Endodermal cell (in vitro differentiated cells): Measurements from ENCODE around the gene CNTN1. TPM values are rescaled to one million over a fixed set of nuclear protein-coding genes. Genes with fewer than 3 reads are reported as not detected.

Experiments used
- DNase-seq: peaks from one replicate; pipeline ENCODE4 v3.0.0-alpha.2; 2017
- H3K27ac ChIP-seq: 2 replicates; pipeline ENCODE4 v1.5.1; 2013; ENCODE audit warnings: mild to moderate bottlenecking, low read depth, low read length, moderate library complexity
- H3K27me3 ChIP-seq: 2 replicates; pipeline ENCODE4 v1.6.1; 2013; ENCODE audit warnings: mild to moderate bottlenecking, low read length, moderate library complexity; ENCODE audit not compliant: insufficient read depth, control insufficient read depth, poor library complexity, severe bottlenecking
- H3K36me3 ChIP-seq: 2 replicates; pipeline ENCODE4 v1.7.0; 2013; ENCODE audit warnings: mild to moderate bottlenecking, low read length, moderate library complexity; ENCODE audit not compliant: control insufficient read depth, insufficient read depth
- H3K4me1 ChIP-seq: one replicate; pipeline ENCODE4 v1.7.0; 2013; ENCODE audit warnings: low read length; ENCODE audit not compliant: control insufficient read depth, insufficient read depth
- H3K4me3 ChIP-seq: 2 replicates; pipeline ENCODE4 v1.5.1; 2013; ENCODE audit warnings: mild to moderate bottlenecking, low read length, moderate library complexity
- H3K9ac ChIP-seq: 2 replicates; pipeline ENCODE4 v1.6.1; 2013; ENCODE audit warnings: mild to moderate bottlenecking, low read length, moderate library complexity; ENCODE audit not compliant: poor library complexity, severe bottlenecking; ENCODE audit errors: extremely low read depth
- H3K9me3 ChIP-seq: 2 replicates; pipeline ENCODE4 v1.6.1; 2013; ENCODE audit warnings: mild to moderate bottlenecking, low read length, moderate library complexity; ENCODE audit not compliant: control insufficient read depth
- H3K27ac Mint-ChIP-seq: 2 replicates; pipeline ENCODE4 v1.8.0; 2020; ENCODE audit warnings: mixed read lengths
- H3K27me3 Mint-ChIP-seq: 2 replicates; pipeline ENCODE4 v1.8.0; 2021; ENCODE audit warnings: mild to moderate bottlenecking, mixed read lengths; ENCODE audit not compliant: insufficient read depth
- H3K36me3 Mint-ChIP-seq: 2 replicates; pipeline ENCODE4 v1.8.0; 2020; ENCODE audit warnings: low read depth, mixed read lengths
- H3K4me1 Mint-ChIP-seq: 2 replicates; pipeline ENCODE4 v1.8.0; 2020; ENCODE audit warnings: mixed read lengths
- H3K4me3 Mint-ChIP-seq: 2 replicates; pipeline ENCODE4 v1.8.0; 2020; ENCODE audit warnings: mild to moderate bottlenecking, moderate library complexity, mixed read lengths
- H3K9me3 Mint-ChIP-seq: 2 replicates; pipeline ENCODE4 v1.8.0; 2020; ENCODE audit warnings: mild to moderate bottlenecking, mixed read lengths
- WGBS, 2 experiments: methylation state at CpG; one replicate each; pipeline versions ENCODE4 v1.1.5 to v1.1.7; 2013; ENCODE audit warnings: missing lambda C conversion rate in 2 of 2, mixed read lengths in 1 of 2; ENCODE audit not compliant: insufficient coverage in 1 of 2, insufficient read length in 1 of 2; 5-methylcytosine and 5-hydroxymethylcytosine counted together
- total RNA-seq, 2 donors: library from RNA; stranded (reverse); fragmentation: NEBNext Ultra II Directional in 1 of 2; extraction: Animal tissue kit (Norgen Biotek cat#: 25700) in 1 of 2; gene quantifications; 2 replicates in 1 of 2; 3 replicates in 1 of 2; pipeline ENCODE4 v1.2.1, GENCODE V29; 2021
- TF ChIP-seq, protein P1 (sequence below): fragments of 200-600 bp; sonication (generic); conservative IDR thresholded peaks from 2 replicates; pipeline ENCODE4 v1.5.0; 2021; ENCODE audit warnings: antibody characterized with exemption, mild to moderate bottlenecking

The CNTN1 gene
- total RNA-seq, 2 donors from 2014 or later, result 8.4 to 8.6 TPM

GRCh38 chr12:40907115-40907527 is 214.9 kb downstream of the CNTN1 start:
- Histone ChIP-seq H3K9ac (no peak overlapping the region), H3K4me3 (no peak overlapping the region), H3K4me1 (no peaks in the 10 kb centered on the region), H3K9me3 (no peaks in the 10 kb centered on the region), H3K27me3 (no peaks in the 10 kb centered on the region), H3K36me3 (no peaks in the 10 kb centered on the region), H3K27ac (no peak overlapping the region)
- peak overlapping the region; percentile 30 for H3K27ac Mint-ChIP-seq
- no peaks in the 10 kb centered on the region for H3K9me3 Mint-ChIP-seq
- no peak for DNase-seq
- no peaks in the 10 kb centered on the region for H3K27me3 Mint-ChIP-seq
- H3K4me1 Mint-ChIP-seq, result peaks cover 1% of the 10 kb centered on the region
- no peaks in the 10 kb centered on the region for H3K36me3 Mint-ChIP-seq
- TF ChIP-seq, protein P1, sequence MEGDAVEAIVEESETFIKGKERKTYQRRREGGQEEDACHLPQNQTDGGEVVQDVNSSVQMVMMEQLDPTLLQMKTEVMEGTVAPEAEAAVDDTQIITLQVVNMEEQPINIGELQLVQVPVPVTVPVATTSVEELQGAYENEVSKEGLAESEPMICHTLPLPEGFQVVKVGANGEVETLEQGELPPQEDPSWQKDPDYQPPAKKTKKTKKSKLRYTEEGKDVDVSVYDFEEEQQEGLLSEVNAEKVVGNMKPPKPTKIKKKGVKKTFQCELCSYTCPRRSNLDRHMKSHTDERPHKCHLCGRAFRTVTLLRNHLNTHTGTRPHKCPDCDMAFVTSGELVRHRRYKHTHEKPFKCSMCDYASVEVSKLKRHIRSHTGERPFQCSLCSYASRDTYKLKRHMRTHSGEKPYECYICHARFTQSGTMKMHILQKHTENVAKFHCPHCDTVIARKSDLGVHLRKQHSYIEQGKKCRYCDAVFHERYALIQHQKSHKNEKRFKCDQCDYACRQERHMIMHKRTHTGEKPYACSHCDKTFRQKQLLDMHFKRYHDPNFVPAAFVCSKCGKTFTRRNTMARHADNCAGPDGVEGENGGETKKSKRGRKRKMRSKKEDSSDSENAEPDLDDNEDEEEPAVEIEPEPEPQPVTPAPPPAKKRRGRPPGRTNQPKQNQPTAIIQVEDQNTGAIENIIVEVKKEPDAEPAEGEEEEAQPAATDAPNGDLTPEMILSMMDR, result no peak
- 86 to 87% methylated on average over 3 to 4 of the region's 4 CpGs for WGBS, 2 experiments
- H3K4me3 Mint-ChIP-seq, result no peak overlapping the region

- no peaks in the 10 kb centered on the region for H3K9me3 ChIP-seq
- Mint-ChIP-seq H3K27me3 (no peaks in the 10 kb centered on the region), H3K4me1 (peaks cover 1% of the 10 kb centered on the region), H3K27ac (no peak overlapping the region), H3K36me3 (no peaks in the 10 kb centered on the region), H3K4me3 (no peak overlapping the region), H3K9me3 (no peaks in the 10 kb centered on the region)
- H3K4me3 ChIP-seq, result no peak overlapping the region
- no peaks in the 10 kb centered on the region for H3K27me3 ChIP-seq
- TF ChIP-seq, protein P1, result no peak
- no peak overlapping the region for H3K9ac ChIP-seq
- WGBS, 2 experiments, result 96 to 100% methylated on average over 2 of the region's 3 CpGs
- no peak overlapping the region for H3K27ac ChIP-seq
- H3K36me3 ChIP-seq, result no peaks in the 10 kb centered on the region
- DNase-seq, result no peak
- no peaks in the 10 kb centered on the region for H3K4me1 ChIP-seq
These were observed 219.4 kb downstream of the CNTN1 start for GRCh38 chr12:40911676-40912075.

DNA sequence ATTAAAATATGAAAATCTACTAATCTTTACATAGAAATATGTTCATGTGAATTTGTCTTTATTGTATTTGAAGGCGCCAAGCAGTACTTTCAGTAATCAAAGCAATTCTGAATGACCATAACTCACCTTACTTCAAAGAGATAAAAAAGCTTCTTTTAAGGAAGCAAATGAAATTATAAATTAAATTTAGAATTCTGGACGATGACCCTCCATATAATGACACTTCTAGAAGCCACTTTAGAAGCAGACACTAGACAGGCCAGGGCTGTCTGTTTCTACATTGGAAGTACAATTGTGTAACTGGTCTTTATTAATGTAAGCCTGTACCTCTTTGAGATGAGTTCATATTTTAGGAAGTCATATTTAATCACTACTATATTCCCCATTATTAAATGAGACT is 222.9 kb downstream of the CNTN1 start:
- no peak overlapping the region for H3K27ac ChIP-seq
- no peaks in the 10 kb centered on the region for H3K27me3 ChIP-seq
- no peak overlapping the region for H3K27ac Mint-ChIP-seq
- no peak overlapping the region for H3K4me3 Mint-ChIP-seq
- H3K27me3 Mint-ChIP-seq, result no peaks in the 10 kb centered on the region
- no peak overlapping the region for H3K9ac ChIP-seq
- no peaks in the 10 kb centered on the region for H3K36me3 ChIP-seq
- TF ChIP-seq, protein P1, result no peak
- WGBS, 2 experiments, result 100% methylated on average over 1 of the region's 2 CpGs; no CpG with 5 or more reads in 1 of the 2 experiments
- H3K4me1 ChIP-seq, result no peaks in the 10 kb centered on the region
- H3K9me3 Mint-ChIP-seq, result no peaks in the 10 kb centered on the region
- no peak overlapping the region for H3K4me3 ChIP-seq
- H3K4me1 Mint-ChIP-seq, result peaks cover 1% of the 10 kb centered on the region
- H3K36me3 Mint-ChIP-seq, result no peaks in the 10 kb centered on the region
- no peak for DNase-seq
- no peaks in the 10 kb centered on the region for H3K9me3 ChIP-seq
